Fibroblast of lung (primary cell): Measurements from ENCODE around the gene MANBA.

Source experiments
- EZH2 ChIP-seq: IDR thresholded peaks from 2 replicates; pipeline ENCODE4 v1.5.1; 2012; ENCODE audit warnings: low read length, control low read depth, mild to moderate bottlenecking; ENCODE audit errors: missing control alignments
- TF ChIP-seq, protein P1 (sequence below), 2 donors: IDR thresholded peaks in 1 of 2; conservative IDR thresholded peaks in 1 of 2; 1 replicate in 1 of 2; 2 replicates in 1 of 2; pipeline ENCODE4 v1.5.1; 2011 to 2012; ENCODE audit warnings: low read length in 2 of 2, control low read depth in 1 of 2, inconsistent platforms in 1 of 2, low read depth in 1 of 2, mild to moderate bottlenecking in 1 of 2

DNA sequence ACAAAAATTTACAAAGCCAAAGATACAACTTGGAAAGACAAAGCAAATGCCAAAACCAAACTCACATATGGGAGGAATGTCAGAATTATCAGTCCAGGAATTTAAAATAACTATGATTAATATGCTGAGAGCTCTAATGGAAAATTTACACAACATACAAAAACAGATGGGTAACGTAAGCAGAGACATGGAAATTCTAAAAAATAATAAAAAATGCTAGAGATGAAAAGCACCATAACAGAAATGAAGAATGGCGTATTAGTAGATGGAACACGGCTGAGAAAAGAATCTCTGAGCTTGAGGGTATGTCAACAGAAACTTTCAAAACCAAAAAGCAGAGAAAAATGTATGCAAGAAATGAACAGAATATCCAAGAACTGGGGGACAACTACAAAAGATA is 4.1 kb upstream of the MANBA start:
- TF ChIP-seq, protein P1, sequence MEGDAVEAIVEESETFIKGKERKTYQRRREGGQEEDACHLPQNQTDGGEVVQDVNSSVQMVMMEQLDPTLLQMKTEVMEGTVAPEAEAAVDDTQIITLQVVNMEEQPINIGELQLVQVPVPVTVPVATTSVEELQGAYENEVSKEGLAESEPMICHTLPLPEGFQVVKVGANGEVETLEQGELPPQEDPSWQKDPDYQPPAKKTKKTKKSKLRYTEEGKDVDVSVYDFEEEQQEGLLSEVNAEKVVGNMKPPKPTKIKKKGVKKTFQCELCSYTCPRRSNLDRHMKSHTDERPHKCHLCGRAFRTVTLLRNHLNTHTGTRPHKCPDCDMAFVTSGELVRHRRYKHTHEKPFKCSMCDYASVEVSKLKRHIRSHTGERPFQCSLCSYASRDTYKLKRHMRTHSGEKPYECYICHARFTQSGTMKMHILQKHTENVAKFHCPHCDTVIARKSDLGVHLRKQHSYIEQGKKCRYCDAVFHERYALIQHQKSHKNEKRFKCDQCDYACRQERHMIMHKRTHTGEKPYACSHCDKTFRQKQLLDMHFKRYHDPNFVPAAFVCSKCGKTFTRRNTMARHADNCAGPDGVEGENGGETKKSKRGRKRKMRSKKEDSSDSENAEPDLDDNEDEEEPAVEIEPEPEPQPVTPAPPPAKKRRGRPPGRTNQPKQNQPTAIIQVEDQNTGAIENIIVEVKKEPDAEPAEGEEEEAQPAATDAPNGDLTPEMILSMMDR (conservative IDR thresholded peaks at IDR 0.05 in 1 of 2, IDR thresholded peaks at IDR 0.05 in 1 of 2; ENCODE audit: low read depth in 1 of 2, low read length in 2 of 2), result no peak
- no peak for TF ChIP-seq EZH2
